SK-N-SH treated with all-trans-retinoic acid at 6 μM for 48 hours (cell line): Measurements from ENCODE around the gene IFNAR2.

Experiments used
- ARNTL ChIP-seq: fragments of 450-650 bp; formaldehyde crosslinking; IDR thresholded peaks from 2 replicates; pipeline ENCODE4 v1.5.0; 2020; ENCODE audit warnings: low read depth, mild to moderate bottlenecking, moderate library complexity, borderline replicate concordance
- ESRRG ChIP-seq: fragments of 250-450 bp; sonication (Bioruptor Pico); IDR thresholded peaks from 2 replicates; pipeline ENCODE4 v1.6.1; 2021; ENCODE audit warnings: mild to moderate bottlenecking
- OSR1 ChIP-seq: fragments of 250-450 bp; sonication (Bioruptor Pico); IDR thresholded peaks from 2 replicates; pipeline ENCODE4 v1.8.0; 2022; ENCODE audit warnings: moderate library complexity, mild to moderate bottlenecking, inconsistent platforms
- PPARA ChIP-seq: fragments of 250-450 bp; sonication (Bioruptor Pico); IDR thresholded peaks from 2 replicates; pipeline ENCODE4 v1.5.0; 2020; ENCODE audit warnings: mild to moderate bottlenecking, borderline replicate concordance
- RARB ChIP-seq: fragments of 250-450 bp; sonication (Bioruptor Pico); IDR thresholded peaks from 2 replicates; pipeline ENCODE4 v1.8.0; 2021; ENCODE audit warnings: mild to moderate bottlenecking, moderate library complexity
- SNAI2 ChIP-seq: fragments of 250-450 bp; sonication (Bioruptor Pico); IDR thresholded peaks from 2 replicates; pipeline ENCODE4 v1.5.0; 2020; ENCODE audit warnings: mild to moderate bottlenecking, moderate library complexity
- TOX ChIP-seq: fragments of 250-450 bp; sonication (Bioruptor Pico); IDR thresholded peaks from 2 replicates; pipeline ENCODE4 v1.8.0; 2021; ENCODE audit warnings: mild to moderate bottlenecking, moderate library complexity, borderline replicate concordance
- ZC3H10 ChIP-seq: fragments of 250-450 bp; sonication (Bioruptor Pico); IDR thresholded peaks from 2 replicates; pipeline ENCODE4 v1.5.1; 2021; ENCODE audit warnings: mild to moderate bottlenecking, moderate library complexity
- ZFP3 ChIP-seq: fragments of 250-450 bp; sonication (Bioruptor Pico); IDR thresholded peaks from 2 replicates; pipeline ENCODE4 v1.5.0; 2020; ENCODE audit warnings: mild to moderate bottlenecking, moderate library complexity
- ZNF565 ChIP-seq: fragments of 450-650 bp; formaldehyde crosslinking; conservative IDR thresholded peaks from 2 replicates; pipeline ENCODE4 v1.5.0; 2020; ENCODE audit warnings: low read depth, mild to moderate bottlenecking, moderate library complexity
- ZNF8 ChIP-seq: fragments of 450-650 bp; formaldehyde crosslinking; IDR thresholded peaks from 2 replicates; pipeline ENCODE4 v1.5.0; 2020; ENCODE audit warnings: mild to moderate bottlenecking, moderate library complexity
- TF ChIP-seq, protein P1 (sequence below): fragments of 250-450 bp; sonication (Bioruptor Pico); IDR thresholded peaks from 2 replicates; pipeline ENCODE4 v1.8.0; 2021; ENCODE audit warnings: low read depth, mild to moderate bottlenecking, moderate library complexity, borderline replicate concordance
- TF ChIP-seq, protein P2 (sequence below): fragments of 250-450 bp; sonication (Bioruptor Pico); IDR thresholded peaks from 2 replicates; pipeline ENCODE4 v1.5.1; 2021; ENCODE audit warnings: mild to moderate bottlenecking, moderate library complexity

DNA sequence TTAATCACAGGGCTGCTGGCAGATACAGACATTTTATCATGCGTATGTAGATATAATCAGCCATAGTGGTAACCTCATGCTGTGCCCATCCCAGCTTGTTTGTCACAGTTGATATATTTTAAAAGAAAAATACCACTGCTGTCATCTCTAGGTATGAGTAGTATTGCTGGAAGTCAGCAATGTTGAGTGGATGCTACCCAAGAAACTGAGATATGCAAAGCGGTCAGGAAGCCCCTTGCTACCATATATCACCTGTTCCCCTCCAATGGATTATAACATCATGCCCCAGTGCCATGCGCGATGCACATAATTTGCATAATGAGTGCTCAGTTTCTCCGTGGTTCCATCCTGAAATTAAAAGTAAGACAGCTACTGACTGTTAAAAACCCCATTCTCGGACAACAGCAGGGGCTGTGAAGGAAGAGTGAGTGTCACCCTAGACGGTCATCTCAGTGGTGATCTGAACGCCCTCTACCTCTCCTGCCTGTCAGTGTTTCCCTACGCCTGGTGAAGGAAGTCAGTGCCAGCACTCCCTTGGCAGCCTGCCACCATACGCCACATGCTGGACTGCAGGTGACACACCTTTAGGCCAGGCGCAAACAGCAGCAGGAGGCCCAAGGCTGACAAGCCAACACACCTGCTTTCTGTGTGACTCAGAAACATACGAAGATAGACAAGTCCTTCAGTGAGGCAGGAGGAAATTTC is 39.2 kb downstream of the IFNAR2 start:
- TF ChIP-seq ESRRG (CRISPR knock-in tag) (no peak), ZFP3 (CRISPR knock-in tag) (no peak), ZNF565 (no peak), ZNF8 (CRISPR knock-in tag) (no peak), PPARA (CRISPR knock-in tag) (no peak), ZC3H10 (CRISPR knock-in tag) (no peak), RARB (no peak), SNAI2 (CRISPR knock-in tag) (no peak), ARNTL (no peak), TOX (CRISPR knock-in tag) (no peak), OSR1 (CRISPR knock-in tag) (no peak)
- TF ChIP-seq, protein P1, sequence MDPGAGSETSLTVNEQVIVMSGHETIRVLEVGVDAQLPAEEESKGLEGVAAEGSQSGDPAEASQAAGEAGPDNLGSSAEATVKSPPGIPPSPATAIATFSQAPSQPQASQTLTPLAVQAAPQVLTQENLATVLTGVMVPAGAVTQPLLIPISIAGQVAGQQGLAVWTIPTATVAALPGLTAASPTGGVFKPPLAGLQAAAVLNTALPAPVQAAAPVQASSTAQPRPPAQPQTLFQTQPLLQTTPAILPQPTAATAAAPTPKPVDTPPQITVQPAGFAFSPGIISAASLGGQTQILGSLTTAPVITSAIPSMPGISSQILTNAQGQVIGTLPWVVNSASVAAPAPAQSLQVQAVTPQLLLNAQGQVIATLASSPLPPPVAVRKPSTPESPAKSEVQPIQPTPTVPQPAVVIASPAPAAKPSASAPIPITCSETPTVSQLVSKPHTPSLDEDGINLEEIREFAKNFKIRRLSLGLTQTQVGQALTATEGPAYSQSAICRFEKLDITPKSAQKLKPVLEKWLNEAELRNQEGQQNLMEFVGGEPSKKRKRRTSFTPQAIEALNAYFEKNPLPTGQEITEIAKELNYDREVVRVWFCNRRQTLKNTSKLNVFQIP (CRISPR knock-in tag): no peak
- TF ChIP-seq, protein P2, sequence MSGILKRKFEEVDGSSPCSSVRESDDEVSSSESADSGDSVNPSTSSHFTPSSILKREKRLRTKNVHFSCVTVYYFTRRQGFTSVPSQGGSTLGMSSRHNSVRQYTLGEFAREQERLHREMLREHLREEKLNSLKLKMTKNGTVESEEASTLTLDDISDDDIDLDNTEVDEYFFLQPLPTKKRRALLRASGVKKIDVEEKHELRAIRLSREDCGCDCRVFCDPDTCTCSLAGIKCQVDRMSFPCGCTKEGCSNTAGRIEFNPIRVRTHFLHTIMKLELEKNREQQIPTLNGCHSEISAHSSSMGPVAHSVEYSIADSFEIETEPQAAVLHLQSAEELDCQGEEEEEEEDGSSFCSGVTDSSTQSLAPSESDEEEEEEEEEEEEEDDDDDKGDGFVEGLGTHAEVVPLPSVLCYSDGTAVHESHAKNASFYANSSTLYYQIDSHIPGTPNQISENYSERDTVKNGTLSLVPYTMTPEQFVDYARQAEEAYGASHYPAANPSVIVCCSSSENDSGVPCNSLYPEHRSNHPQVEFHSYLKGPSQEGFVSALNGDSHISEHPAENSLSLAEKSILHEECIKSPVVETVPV (CRISPR knock-in tag): no peak
